ENCODE results near the gene RAB21. TPM values are rescaled to one million over a fixed set of nuclear protein-coding genes. Genes with fewer than 3 reads are reported as not detected.

The RAB21 gene
- total RNA-seq, 1 experiment from 2014 or later: 53.0 TPM

DNA sequence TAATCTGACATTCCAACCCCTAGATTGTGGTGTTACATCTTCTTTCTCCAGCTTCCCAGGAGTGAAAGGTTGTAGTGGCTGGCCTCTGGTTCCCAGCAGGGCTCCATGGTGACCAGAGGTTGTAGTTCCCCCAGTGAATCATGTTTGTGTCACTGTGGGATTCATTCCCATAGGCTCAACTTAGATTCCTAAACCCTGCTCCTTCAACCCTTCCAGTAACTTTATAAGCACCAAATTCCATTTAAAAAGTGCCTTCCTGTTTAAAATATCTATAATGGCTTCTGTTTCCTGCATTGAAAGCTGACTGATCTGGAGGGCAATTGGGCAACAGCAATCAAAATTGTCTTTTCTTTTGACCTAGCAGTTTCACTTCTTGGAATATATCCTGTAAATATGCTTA is 44.4 kb downstream of the RAB21 start:
- no peak overlapping the region for H3K27ac Mint-ChIP-seq
- Histone ChIP-seq H2BK20ac (ENCODE audit: low read depth, low read length, poor library complexity, severe bottlenecking) (no peak overlapping the region), H3K79me1 (ENCODE audit: insufficient read depth, low read depth, low read length, poor library complexity, severe bottlenecking) (no peaks in the 10 kb centered on the region), H4K20me1 (ENCODE audit: control insufficient read depth, insufficient read depth, insufficient read length) (no peaks in the 10 kb centered on the region), H2BK15ac (ENCODE audit: low read depth, low read length) (no peak overlapping the region), H3K4ac (ENCODE audit: low read depth, low read length) (no peak overlapping the region), H2BK120ac (ENCODE audit: low read depth, low read length, poor library complexity, severe bottlenecking) (no peak overlapping the region), H3T11ph (ENCODE audit: low read length) (no peak overlapping the region), H2BK5ac (ENCODE audit: insufficient read length, low read length) (peak overlapping the region; percentile 29), H3K9me3 (ENCODE audit: control insufficient read depth, low read depth, low read length) (no peaks in the 10 kb centered on the region), H3K79me2 (ENCODE audit: insufficient read depth, low read length) (no peaks in the 10 kb centered on the region), H3K14ac (ENCODE audit: insufficient read depth, low read length) (no peak overlapping the region), H3K27me3 (ENCODE audit: insufficient read depth, low read length) (no peaks in the 10 kb centered on the region), H4K5ac (ENCODE audit: insufficient read length, low read depth, low read length) (no peak overlapping the region), H4K8ac (replicated peaks; ENCODE audit: insufficient read length, low read depth, low read length) (no peak overlapping the region), H3K23me2 (ENCODE audit: insufficient read length, low read depth, low read length, poor library complexity, severe bottlenecking) (no peaks in the 10 kb centered on the region), H3K56ac (ENCODE audit: insufficient read length, low read depth, low read length) (no peak overlapping the region), H4K91ac (ENCODE audit: insufficient read length, low read depth, low read length) (no peak overlapping the region), H3K23ac (ENCODE audit: insufficient read length, low read depth, low read length) (no peak overlapping the region), H3K9ac (ENCODE audit: extremely low read depth, insufficient read length, low read length) (no peak overlapping the region), H2BK12ac (ENCODE audit: insufficient read length, low read depth, low read length) (no peak overlapping the region), H2AFZ (ENCODE audit: low read length) (no peak overlapping the region), H3K18ac (ENCODE audit: insufficient read length, low read depth, low read length) (no peak overlapping the region), H3K4me1 (ENCODE audit: insufficient read depth, low read length) (no peaks in the 10 kb centered on the region), H2AK5ac (ENCODE audit: insufficient read length, low read length) (no peak overlapping the region), H3K4me2 (ENCODE audit: insufficient read depth, insufficient read length, low read length) (no peak overlapping the region), H3K27ac (ENCODE audit: insufficient read length, low read depth, low read length) (no peak overlapping the region)
- no peaks in the 10 kb centered on the region for H3K27me3 Mint-ChIP-seq (ENCODE audit: low read depth)
- no peaks in the 10 kb centered on the region for H3K36me3 Mint-ChIP-seq (ENCODE audit: insufficient read depth in 1 of 3, low read depth in 3 of 3)
- H3K4me1 Mint-ChIP-seq: peaks cover 0 to 6% of the 10 kb centered on the region in 2 experiments; a peak in 2 of 4 replicates
- no peak for DNase-seq
- H3K9me3 Mint-ChIP-seq: no peaks in the 10 kb centered on the region
- H3K4me3 Mint-ChIP-seq: no peak overlapping the region
- TF ChIP-seq, protein P1, sequence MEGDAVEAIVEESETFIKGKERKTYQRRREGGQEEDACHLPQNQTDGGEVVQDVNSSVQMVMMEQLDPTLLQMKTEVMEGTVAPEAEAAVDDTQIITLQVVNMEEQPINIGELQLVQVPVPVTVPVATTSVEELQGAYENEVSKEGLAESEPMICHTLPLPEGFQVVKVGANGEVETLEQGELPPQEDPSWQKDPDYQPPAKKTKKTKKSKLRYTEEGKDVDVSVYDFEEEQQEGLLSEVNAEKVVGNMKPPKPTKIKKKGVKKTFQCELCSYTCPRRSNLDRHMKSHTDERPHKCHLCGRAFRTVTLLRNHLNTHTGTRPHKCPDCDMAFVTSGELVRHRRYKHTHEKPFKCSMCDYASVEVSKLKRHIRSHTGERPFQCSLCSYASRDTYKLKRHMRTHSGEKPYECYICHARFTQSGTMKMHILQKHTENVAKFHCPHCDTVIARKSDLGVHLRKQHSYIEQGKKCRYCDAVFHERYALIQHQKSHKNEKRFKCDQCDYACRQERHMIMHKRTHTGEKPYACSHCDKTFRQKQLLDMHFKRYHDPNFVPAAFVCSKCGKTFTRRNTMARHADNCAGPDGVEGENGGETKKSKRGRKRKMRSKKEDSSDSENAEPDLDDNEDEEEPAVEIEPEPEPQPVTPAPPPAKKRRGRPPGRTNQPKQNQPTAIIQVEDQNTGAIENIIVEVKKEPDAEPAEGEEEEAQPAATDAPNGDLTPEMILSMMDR (conservative IDR thresholded peaks at IDR 0.05): no peak

Data from H9 (cell line).